Body of pancreas (tissue), 4 donors: ENCODE results near the gene NODAL.
A peak's percentile ranks its signal among the peaks of the same experiment; 100 is the strongest.

Source experiments
- POLR2A ChIP-seq, 3 donors: fragments of 450-650 bp; IDR thresholded peaks; one replicate each; pipeline ENCODE4 v1.6.1; 2016; ENCODE audit warnings: antibody characterized with exemption in 3 of 3, mild to moderate bottlenecking in 2 of 3
- TF ChIP-seq, protein P1 (sequence below), 7 experiments: fragments of 450-650 bp in 4 of 7; fragments of 200-600 bp in 3 of 7; sonication (generic) in 3 of 7; IDR thresholded peaks; one replicate each; pipeline ENCODE4 v1.5.1; 2016 to 2019; ENCODE audit warnings: antibody characterized with exemption in 7 of 7

DNA sequence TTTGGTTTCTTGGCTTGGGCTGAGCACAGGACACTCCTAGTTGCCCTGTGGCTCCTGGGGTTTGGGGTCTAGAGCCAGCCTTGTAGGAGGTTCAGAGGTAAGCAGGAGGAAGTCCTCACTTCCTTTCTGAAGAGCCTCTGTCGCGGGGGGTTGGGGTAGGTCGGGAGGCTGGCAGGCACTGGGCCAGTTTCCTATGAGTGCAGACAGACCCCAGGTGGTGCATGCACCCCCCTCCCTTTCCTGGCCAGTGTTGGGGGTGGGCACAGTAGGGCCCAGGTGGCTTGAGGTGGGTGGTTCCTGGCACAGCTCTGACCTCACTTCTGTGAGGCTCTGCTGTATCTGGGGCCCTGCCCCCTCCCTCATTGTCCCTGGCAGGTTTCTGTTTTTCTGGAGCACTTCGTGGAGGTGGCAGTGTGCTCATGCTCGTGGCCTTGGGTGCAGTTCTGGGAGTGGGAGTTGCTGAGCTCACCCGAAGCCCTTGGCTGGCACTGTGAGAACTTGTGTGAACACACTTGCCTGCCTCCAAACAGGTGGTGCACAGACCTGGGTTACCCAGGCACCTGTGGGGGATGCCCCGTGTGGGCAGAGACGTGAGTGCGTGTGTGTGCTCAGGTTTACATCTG is 38.9 kb upstream of the NODAL start:
- TF ChIP-seq, protein P1, sequence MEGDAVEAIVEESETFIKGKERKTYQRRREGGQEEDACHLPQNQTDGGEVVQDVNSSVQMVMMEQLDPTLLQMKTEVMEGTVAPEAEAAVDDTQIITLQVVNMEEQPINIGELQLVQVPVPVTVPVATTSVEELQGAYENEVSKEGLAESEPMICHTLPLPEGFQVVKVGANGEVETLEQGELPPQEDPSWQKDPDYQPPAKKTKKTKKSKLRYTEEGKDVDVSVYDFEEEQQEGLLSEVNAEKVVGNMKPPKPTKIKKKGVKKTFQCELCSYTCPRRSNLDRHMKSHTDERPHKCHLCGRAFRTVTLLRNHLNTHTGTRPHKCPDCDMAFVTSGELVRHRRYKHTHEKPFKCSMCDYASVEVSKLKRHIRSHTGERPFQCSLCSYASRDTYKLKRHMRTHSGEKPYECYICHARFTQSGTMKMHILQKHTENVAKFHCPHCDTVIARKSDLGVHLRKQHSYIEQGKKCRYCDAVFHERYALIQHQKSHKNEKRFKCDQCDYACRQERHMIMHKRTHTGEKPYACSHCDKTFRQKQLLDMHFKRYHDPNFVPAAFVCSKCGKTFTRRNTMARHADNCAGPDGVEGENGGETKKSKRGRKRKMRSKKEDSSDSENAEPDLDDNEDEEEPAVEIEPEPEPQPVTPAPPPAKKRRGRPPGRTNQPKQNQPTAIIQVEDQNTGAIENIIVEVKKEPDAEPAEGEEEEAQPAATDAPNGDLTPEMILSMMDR (IDR thresholded peaks at IDR 0.05): no peak
- peak; percentile 20 to 64 (median 27) for TF ChIP-seq POLR2A (IDR thresholded peaks at IDR 0.05)
